SK-N-SH (cell line): Measurements from ENCODE around the gene AGBL1. TPM values are rescaled to one million over a fixed set of nuclear protein-coding genes. Genes with fewer than 3 reads are reported as not detected.

Source experiments
- CTCF ChIA-PET: fragments of 300-600, 350-600 bp; formaldehyde crosslinking; extraction: SDS; loops from one replicate; lab custom pipeline; 2021; lab: Yijun Ruan, JAX
- POLR2A ChIA-PET: fragments of 350-600 bp; sonication (Branson Sonifier 250); formaldehyde crosslinking; extraction: SDS; loops from one replicate; lab custom pipeline; 2020; ENCODE audit warnings: antibody characterized with exemption, inconsistent platforms; lab: Yijun Ruan, JAX
- DNase-seq: peaks from one replicate; pipeline ENCODE4 v3.0.0; 2012
- H2AFZ ChIP-seq: fragments of 200-600 bp; sonication (generic); 2 replicates; pipeline ENCODE4 v1.8.1; 2016; ENCODE audit warnings: antibody characterized with exemption, mild to moderate bottlenecking, low read depth
- H3F3A ChIP-seq: fragments of 200-600 bp; sonication (generic); replicated peaks from 2 replicates; pipeline ENCODE3; 2016; ENCODE audit warnings: antibody characterized with exemption, mild to moderate bottlenecking; ENCODE audit not compliant: insufficient read depth
- H3K27ac ChIP-seq, 2 experiments: fragments of 200-500 bp in 1 of 2; fragments of 200-600 bp in 1 of 2; sonication (Bioruptor generic) in 1 of 2; sonication (generic), shearing (Covaris generic) in 1 of 2; 2 replicates each; pipeline versions ENCODE4 v1.5.1 to v1.6.1; 2014 to 2016; ENCODE audit warnings: low read depth in 2 of 2, inconsistent platforms in 1 of 2, low read length in 1 of 2, mild to moderate bottlenecking in 1 of 2, mixed read lengths in 1 of 2
- H3K27me3 ChIP-seq: fragments of 200-600 bp; sonication (generic), shearing (Covaris generic); 2 replicates; pipeline ENCODE4 v1.6.1; 2016; ENCODE audit warnings: mixed run types; ENCODE audit not compliant: insufficient read depth
- H3K36me3 ChIP-seq, 2 experiments: fragments of 200-500 bp in 1 of 2; fragments of 200-600 bp in 1 of 2; sonication (Bioruptor generic) in 1 of 2; sonication (generic) in 1 of 2; replicated peaks in 1 of 2; 2 replicates each; pipeline versions ENCODE3 to v1.5.1; 2014 to 2016; ENCODE audit warnings: low read length in 1 of 2, mild to moderate bottlenecking in 1 of 2; ENCODE audit not compliant: insufficient read depth in 2 of 2, control insufficient read depth in 1 of 2
- H3K4me1 ChIP-seq, 2 experiments: fragments of 200-500 bp in 1 of 2; fragments of 200-600 bp in 1 of 2; sonication (Bioruptor generic) in 1 of 2; sonication (generic), shearing (Covaris generic) in 1 of 2; 2 replicates each; pipeline versions ENCODE4 v1.5.1 to v1.6.1; 2014 to 2016; ENCODE audit warnings: low read depth in 1 of 2, low read length in 1 of 2, mixed run types in 1 of 2; ENCODE audit not compliant: insufficient read depth in 2 of 2, control insufficient read depth in 1 of 2
- H3K4me2 ChIP-seq: fragments of 200-600 bp; sonication (generic), shearing (Covaris generic); 2 replicates; pipeline ENCODE4 v1.6.1; 2017; ENCODE audit warnings: mixed run types
- H3K4me3 ChIP-seq, 2 experiments: fragments of 200-500 bp in 1 of 2; fragments of 200-600 bp in 1 of 2; sonication (Bioruptor generic) in 1 of 2; sonication (generic), shearing (Covaris generic) in 1 of 2; 2 replicates each; pipeline versions ENCODE4 v1.5.1 to v1.8.1; 2014 to 2016; ENCODE audit warnings: low read depth in 2 of 2, inconsistent platforms in 1 of 2, low read length in 1 of 2, mild to moderate bottlenecking in 1 of 2, mixed read lengths in 1 of 2, moderate library complexity in 1 of 2
- H3K79me2 ChIP-seq: fragments of 200-600 bp; sonication (generic); 2 replicates; pipeline ENCODE4 v1.8.1; 2017; ENCODE audit warnings: mild to moderate bottlenecking; ENCODE audit not compliant: insufficient read depth
- H3K9ac ChIP-seq: fragments of 200-600 bp; sonication (generic); 2 replicates; pipeline ENCODE4 v1.6.1; 2017; ENCODE audit warnings: mixed run types
- H3K9me2 ChIP-seq: fragments of 200-600 bp; sonication (generic); 2 replicates; pipeline ENCODE4 v1.6.1; 2017; ENCODE audit warnings: mixed run types
- H3K9me3 ChIP-seq: fragments of 200-600 bp; sonication (generic); 2 replicates; pipeline ENCODE4 v1.6.1; 2017; ENCODE audit warnings: mixed run types, mild to moderate bottlenecking, moderate library complexity
- H4K20me1 ChIP-seq: fragments of 200-600 bp; sonication (generic); 2 replicates; pipeline ENCODE4 v1.6.1; 2017; ENCODE audit warnings: mild to moderate bottlenecking, mixed run types; ENCODE audit not compliant: insufficient read depth
- CTCF ChIP-seq: fragments of 200-600 bp; sonication (generic); IDR thresholded peaks from 2 replicates; pipeline ENCODE4 v1.6.1; 2017; ENCODE audit warnings: antibody characterized with exemption, mild to moderate bottlenecking, moderate library complexity
- FOSL2 ChIP-seq: IDR thresholded peaks from 2 replicates; pipeline ENCODE4 v1.4.0; 2012; ENCODE audit warnings: low read depth, mild to moderate bottlenecking, moderate library complexity, borderline replicate concordance
- FOXM1 ChIP-seq: IDR thresholded peaks from 2 replicates; pipeline ENCODE4 v1.4.0; 2012; ENCODE audit warnings: low read depth, mild to moderate bottlenecking
- GATA2 ChIP-seq: sonication (generic); formaldehyde crosslinking; IDR thresholded peaks from 2 replicates; pipeline ENCODE4 v1.5.0; 2020; ENCODE audit warnings: mild to moderate bottlenecking, missing genetic modification reagents
- JUND ChIP-seq: IDR thresholded peaks from 2 replicates; pipeline ENCODE4 v1.4.0; 2012
- MAX ChIP-seq: IDR thresholded peaks from 2 replicates; pipeline ENCODE4 v1.4.0; 2012; ENCODE audit warnings: low read depth
- MEF2A ChIP-seq: IDR thresholded peaks from 2 replicates; pipeline ENCODE4 v1.4.0; 2012; ENCODE audit warnings: low read depth, borderline replicate concordance
- MXI1 ChIP-seq: IDR thresholded peaks from 2 replicates; pipeline ENCODE4 v1.6.1; 2012; ENCODE audit warnings: mild to moderate bottlenecking, low read depth, low read length, improper control_type of control experiment
- NFIC ChIP-seq: IDR thresholded peaks from 2 replicates; pipeline ENCODE4 v1.4.0; 2012; ENCODE audit warnings: borderline replicate concordance
- PBX3 ChIP-seq: IDR thresholded peaks from 2 replicates; pipeline ENCODE4; 2012
- POLR2AphosphoS5 ChIP-seq: IDR thresholded peaks from 2 replicates; pipeline ENCODE4 v1.6.1; 2012; ENCODE audit warnings: low read depth, low read length
- RAD21 ChIP-seq: IDR thresholded peaks from 2 replicates; pipeline ENCODE4 v1.6.1; 2012; ENCODE audit warnings: mild to moderate bottlenecking, low read length
- RCOR1 ChIP-seq: fragments of 150-350 bp; IDR thresholded peaks from 2 replicates; pipeline ENCODE4 v1.6.1; 2017; ENCODE audit warnings: antibody characterized with exemption, low read length
- REST ChIP-seq: IDR thresholded peaks from 2 replicates; pipeline ENCODE4 v1.6.1; 2012; ENCODE audit warnings: mild to moderate bottlenecking, low read depth, low read length, moderate library complexity
- RFX5 ChIP-seq: IDR thresholded peaks from 2 replicates; pipeline ENCODE4 v1.6.1; 2012; ENCODE audit warnings: mild to moderate bottlenecking, improper control_type of control experiment, low read length
- RXRA ChIP-seq: IDR thresholded peaks from 2 replicates; pipeline ENCODE4 v1.4.0; 2012; ENCODE audit warnings: low read depth, mild to moderate bottlenecking, borderline replicate concordance
- SIN3A ChIP-seq: IDR thresholded peaks from 2 replicates; pipeline ENCODE4 v1.6.1; 2012; ENCODE audit warnings: low read depth, mild to moderate bottlenecking, low read length, moderate library complexity, borderline replicate concordance
- SMC3 ChIP-seq: IDR thresholded peaks from 2 replicates; pipeline ENCODE4 v1.6.1; 2012; ENCODE audit warnings: low read depth, low read length, improper control_type of control experiment
- TCF12 ChIP-seq: IDR thresholded peaks from 2 replicates; pipeline ENCODE4 v1.4.0; 2012
- USF1 ChIP-seq: IDR thresholded peaks from 2 replicates; pipeline ENCODE4 v1.4.0; 2012; ENCODE audit warnings: low read depth, borderline replicate concordance
- YY1 ChIP-seq: IDR thresholded peaks from 2 replicates; pipeline ENCODE4 v1.4.0; 2012; ENCODE audit warnings: low read depth, mild to moderate bottlenecking
- WGBS: methylation state at CpG from one replicate; pipeline ENCODE4 v1.1.6; 2017; ENCODE audit warnings: low lambda C conversion rate; 5-methylcytosine and 5-hydroxymethylcytosine counted together
- polyA plus RNA-seq, 3 experiments: library from polyadenylated mRNA; depleted of rRNA; stranded (reverse); fragments of >200 nt; gene quantifications; 2 replicates each; pipeline ENCODE4 v1.2.3, GENCODE V29; 2012

The AGBL1 gene
- polyA plus RNA-seq, 1 of the 3 experiments (the other 2 are of a cell fraction): not detected

GRCh38 chr15:86756688-86757087 is 677.0 kb downstream of the AGBL1 start:
- Histone ChIP-seq H3K4me2 (no peak overlapping the region), H3K9ac (no peak overlapping the region), H3F3A (no peaks in the 10 kb centered on the region), H3K4me3 (no peak overlapping the region), H3K9me2 (no peaks in the 10 kb centered on the region), H3K4me1 (no peaks in the 10 kb centered on the region), H3K36me3 (no peaks in the 10 kb centered on the region), H2AFZ (no peak overlapping the region), H3K27me3 (no peaks in the 10 kb centered on the region), H4K20me1 (no peaks in the 10 kb centered on the region), H3K79me2 (no peaks in the 10 kb centered on the region), H3K27ac (no peak overlapping the region)
- CTCF ChIA-PET: interaction anchor here (1.0 to 1.3 kb wide), 4 partner anchors 15 to 898 kb away, joined by 3 to 5 read pairs (median 4); no protein-coding TSS in a partner anchor
- WGBS: 54% methylated on average over 3 of the region's 3 CpGs
- no peak for DNase-seq
- TF ChIP-seq GATA2 (CRISPR knock-in tag) (no peak), CTCF (peak; percentile 20), RXRA (no peak), RAD21 (peak; percentile 2; the same call in 1 of the 2 replicates), MEF2A (no peak), FOSL2 (no peak), NFIC (no peak), SIN3A (no peak), USF1 (no peak)
- TF ChIP-seq, all 33 proteins: peak for 2
- H3K9me3 ChIP-seq: no peaks in the 10 kb centered on the region
- POLR2A ChIA-PET: no interaction called here

- H4K20me1 ChIP-seq: no peaks in the 10 kb centered on the region
- no peaks in the 10 kb centered on the region for H3F3A ChIP-seq
- 37% methylated on average over 5 of the region's 5 CpGs for WGBS
- no peak overlapping the region for H3K4me2 ChIP-seq
- no peak overlapping the region for H2AFZ ChIP-seq
- H3K4me1 ChIP-seq: no peaks in the 10 kb centered on the region
- H3K79me2 ChIP-seq: no peaks in the 10 kb centered on the region
- H3K27ac ChIP-seq: no peak overlapping the region
- no peak overlapping the region for H3K4me3 ChIP-seq
- H3K9ac ChIP-seq: no peak overlapping the region
- ChIA-PET POLR2A (no interaction called here), CTCF (interaction anchor here (1.2 kb wide), 1 partner anchor 10 kb away, joined by 3 read pairs; no protein-coding TSS in a partner anchor)
- H3K9me2 ChIP-seq: no peaks in the 10 kb centered on the region
- no peaks in the 10 kb centered on the region for H3K36me3 ChIP-seq
- no peaks in the 10 kb centered on the region for H3K27me3 ChIP-seq
- no peak for DNase-seq
- H3K9me3 ChIP-seq: no peaks in the 10 kb centered on the region
- no peak for TF ChIP-seq FOXM1
- TF ChIP-seq TCF12: no peak
- TF ChIP-seq NFIC: no peak
- no peak for TF ChIP-seq YY1
- TF ChIP-seq RFX5: no peak
- no peak for TF ChIP-seq MAX
- TF ChIP-seq MEF2A: no peak
- TF ChIP-seq MXI1: no peak
- no peak for TF ChIP-seq SMC3
- no peak for TF ChIP-seq REST
- no peak for TF ChIP-seq JUND
- no peak for TF ChIP-seq PBX3
- TF ChIP-seq RCOR1: no peak
- TF ChIP-seq POLR2AphosphoS5: no peak
- no peak for TF ChIP-seq SIN3A
Measured at GRCh38 chr15:86759800-86760523, 680.3 kb downstream of the AGBL1 start.
